Measurements from ENCODE around the gene CCDC91.
"Not testable (repeated sequence)": the region's sequence is repeated elsewhere in the genome, so short reads cannot be mapped to it uniquely, and the experiment has no call there.

- not testable (repeated sequence) for TF ChIP-seq CTCF, POLR2A (IDR thresholded peaks at IDR 0.05)
Observed at GRCh38 chr12:28329727-28330126, 139.5 kb downstream of the CCDC91 start.

All from Peyer's patch (tissue), 4 donors.